ENCODE results near the gene ARHGAP42. TPM values are rescaled to one million over a fixed set of nuclear protein-coding genes. Genes with fewer than 3 reads are reported as not detected.
A peak's percentile ranks its signal among the peaks of the same experiment; 100 is the strongest.

Gene ARHGAP42
- total and polyA plus RNA-seq, 10 of the 15 experiments (the other 5 are each of a cell fraction or from before 2014, with no cell fraction given): 1.8 to 6.3 (median 3.2) TPM

- Histone ChIP-seq H3K4me3 (no peak overlapping the region), H3K9me3 (replicated peaks; ENCODE audit: control insufficient read depth, insufficient read depth, low read length) (no peaks in the 10 kb centered on the region), H3K79me2 (ENCODE audit: control insufficient read depth, insufficient read depth, low read length) (no peaks in the 10 kb centered on the region), H3K9ac (ENCODE audit: control insufficient read depth, insufficient read depth, low read length) (no peak overlapping the region), H3K4me2 (ENCODE audit: control insufficient read depth, insufficient read depth) (no peak overlapping the region), H3K36me3 (ENCODE audit: control insufficient read depth in 2 of 2, insufficient read depth in 2 of 2, low read length in 1 of 2) (no peaks in the 10 kb centered on the region), H4K20me1 (ENCODE audit: control insufficient read depth, insufficient read depth) (no peaks in the 10 kb centered on the region; the same call in 1 of the 2 replicates), H3K4me1 (ENCODE audit: control insufficient read depth, insufficient read depth, low read length) (no peaks in the 10 kb centered on the region), H3K27ac (ENCODE audit: control insufficient read depth, insufficient read depth) (no peak overlapping the region), H3K27me3 (replicated peaks in 1 of 2; ENCODE audit: control insufficient read depth in 2 of 2, insufficient read depth in 2 of 2, low read length in 1 of 2) (no peaks in the 10 kb centered on the region), H2AFZ (ENCODE audit: control insufficient read depth, low read depth, low read length) (no peak overlapping the region)
- RAD21 ChIA-PET (ENCODE audit: unreplicated experiment): no interaction called here
- in situ Hi-C loops (cut with MboI) (no loop called here), intact Hi-C loops (cut with micrococcal nuclease; ENCODE audit: unreplicated experiment) (no loop called here)
- POLR2A ChIA-PET: no interaction called here
- CTCF ChIA-PET: no interaction called here
- SMC1A ChIA-PET (ENCODE audit: uncharacterized antibody, unreplicated experiment): interaction anchor here (1.3 kb wide), 1 partner anchor 33 kb away, joined by 3 read pairs; no protein-coding TSS in a partner anchor
- WGBS (ENCODE audit: insufficient coverage, insufficient replicate concordance, low lambda C conversion rate, missing lambda C conversion rate): 38% methylated on average over 3 of the region's 3 CpGs
- DNase-seq (ENCODE audit: low read depth, low spot score): no peak
- no peak; the same call in 2 of the 3 replicates for ATAC-seq
- BruUV-seq (replicated peaks): no TSS peak
- no peak for FAIRE-seq
- TF ChIP-seq RUNX3 (IDR thresholded peaks at IDR 0.05; ENCODE audit: low read length): peak; percentile 13; the same call in 1 of the 2 replicates
- TF ChIP-seq, protein P1, sequence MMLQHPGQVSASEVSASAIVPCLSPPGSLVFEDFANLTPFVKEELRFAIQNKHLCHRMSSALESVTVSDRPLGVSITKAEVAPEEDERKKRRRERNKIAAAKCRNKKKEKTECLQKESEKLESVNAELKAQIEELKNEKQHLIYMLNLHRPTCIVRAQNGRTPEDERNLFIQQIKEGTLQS (IDR thresholded peaks at IDR 0.05; ENCODE audit: borderline replicate concordance, extremely low read depth, low read depth, low read length): no peak
These were observed 29.8 kb downstream of the ARHGAP42 start for GRCh38 chr11:100716838-100717237.

DNA sequence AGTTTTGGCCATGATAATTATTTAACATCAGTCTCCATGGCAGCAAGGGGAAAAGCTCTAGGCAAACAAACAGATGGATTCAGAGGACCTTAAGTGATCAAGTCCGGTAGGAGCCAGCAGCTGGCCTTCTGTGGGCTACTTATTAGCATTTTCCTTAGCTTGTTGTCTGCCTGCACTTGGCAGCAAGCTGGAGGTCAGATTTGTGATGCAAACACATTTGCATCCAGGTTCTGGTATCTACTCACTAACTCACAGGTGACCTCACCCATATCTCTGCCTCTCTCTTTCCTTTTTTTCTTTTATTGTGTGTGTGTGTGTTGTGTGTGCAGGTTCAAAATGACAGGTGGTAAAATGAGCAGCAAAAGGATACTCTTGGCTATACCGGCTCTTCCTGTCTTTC, 32.3 kb downstream of the ARHGAP42 start:
- Histone ChIP-seq H3K4me1 (ENCODE audit: control insufficient read depth, insufficient read depth, low read length) (no peaks in the 10 kb centered on the region), H3K79me2 (ENCODE audit: control insufficient read depth, insufficient read depth, low read length) (no peaks in the 10 kb centered on the region), H3K27ac (ENCODE audit: control insufficient read depth, insufficient read depth) (no peak overlapping the region), H2AFZ (ENCODE audit: control insufficient read depth, low read depth, low read length) (no peak overlapping the region), H3K9ac (ENCODE audit: control insufficient read depth, insufficient read depth, low read length) (no peak overlapping the region), H4K20me1 (ENCODE audit: control insufficient read depth, insufficient read depth) (no peaks in the 10 kb centered on the region; the same call in 1 of the 2 replicates), H3K4me2 (ENCODE audit: control insufficient read depth, insufficient read depth) (no peak overlapping the region), H3K27me3 (replicated peaks in 1 of 2; ENCODE audit: control insufficient read depth in 2 of 2, insufficient read depth in 2 of 2, low read length in 1 of 2) (no peaks in the 10 kb centered on the region), H3K9me3 (replicated peaks; ENCODE audit: control insufficient read depth, insufficient read depth, low read length) (no peaks in the 10 kb centered on the region), H3K36me3 (ENCODE audit: control insufficient read depth in 2 of 2, insufficient read depth in 2 of 2, low read length in 1 of 2) (no peaks in the 10 kb centered on the region), H3K4me3 (no peak overlapping the region)
- DNase-seq (ENCODE audit: low read depth, low spot score) (no peak), FAIRE-seq (no peak), ATAC-seq (peak; percentile 60)
- POLR2A ChIA-PET: interaction anchor here (0.5 kb wide), 1 partner anchor 15 kb away, joined by 5 read pairs; no protein-coding TSS in a partner anchor
- RAD21 ChIA-PET (ENCODE audit: unreplicated experiment): no interaction called here
- 52% methylated on average over 2 of the region's 2 CpGs for WGBS (ENCODE audit: insufficient coverage, insufficient replicate concordance, low lambda C conversion rate, missing lambda C conversion rate)
- intact Hi-C loops (cut with micrococcal nuclease; ENCODE audit: unreplicated experiment): no loop called here
- CTCF ChIA-PET: no interaction called here
- no TSS peak for BruUV-seq (replicated peaks)
- SMC1A ChIA-PET (ENCODE audit: uncharacterized antibody, unreplicated experiment): interaction anchor here (0.5 kb wide), 1 partner anchor 123 kb away, joined by 3 read pairs; no protein-coding TSS in a partner anchor
- in situ Hi-C loops (cut with MboI): no loop called here
- TF ChIP-seq SUPT20H (IDR thresholded peaks at IDR 0.05; ENCODE audit: borderline replicate concordance, control insufficient read depth, low read depth, low read length) (no peak), SMC3 (IDR thresholded peaks at IDR 0.05; ENCODE audit: borderline replicate concordance, low read length) (no peak), YY1 (IDR thresholded peaks at IDR 0.05; ENCODE audit: low read depth, low read length) (no peak), PML (IDR thresholded peaks at IDR 0.05; ENCODE audit: low read length) (no peak), POLR2AphosphoS2 (IDR thresholded peaks at IDR 0.05; ENCODE audit: low read depth, low read length) (no peak), RELA (IDR thresholded peaks at IDR 0.05; ENCODE audit: borderline replicate concordance, partially characterized antibody) (no peak), MLLT1 (IDR thresholded peaks at IDR 0.05) (no peak), RCOR1 (conservative IDR thresholded peaks at IDR 0.05; ENCODE audit: low read depth, low read length) (no peak)
- TF ChIP-seq, protein P2, sequence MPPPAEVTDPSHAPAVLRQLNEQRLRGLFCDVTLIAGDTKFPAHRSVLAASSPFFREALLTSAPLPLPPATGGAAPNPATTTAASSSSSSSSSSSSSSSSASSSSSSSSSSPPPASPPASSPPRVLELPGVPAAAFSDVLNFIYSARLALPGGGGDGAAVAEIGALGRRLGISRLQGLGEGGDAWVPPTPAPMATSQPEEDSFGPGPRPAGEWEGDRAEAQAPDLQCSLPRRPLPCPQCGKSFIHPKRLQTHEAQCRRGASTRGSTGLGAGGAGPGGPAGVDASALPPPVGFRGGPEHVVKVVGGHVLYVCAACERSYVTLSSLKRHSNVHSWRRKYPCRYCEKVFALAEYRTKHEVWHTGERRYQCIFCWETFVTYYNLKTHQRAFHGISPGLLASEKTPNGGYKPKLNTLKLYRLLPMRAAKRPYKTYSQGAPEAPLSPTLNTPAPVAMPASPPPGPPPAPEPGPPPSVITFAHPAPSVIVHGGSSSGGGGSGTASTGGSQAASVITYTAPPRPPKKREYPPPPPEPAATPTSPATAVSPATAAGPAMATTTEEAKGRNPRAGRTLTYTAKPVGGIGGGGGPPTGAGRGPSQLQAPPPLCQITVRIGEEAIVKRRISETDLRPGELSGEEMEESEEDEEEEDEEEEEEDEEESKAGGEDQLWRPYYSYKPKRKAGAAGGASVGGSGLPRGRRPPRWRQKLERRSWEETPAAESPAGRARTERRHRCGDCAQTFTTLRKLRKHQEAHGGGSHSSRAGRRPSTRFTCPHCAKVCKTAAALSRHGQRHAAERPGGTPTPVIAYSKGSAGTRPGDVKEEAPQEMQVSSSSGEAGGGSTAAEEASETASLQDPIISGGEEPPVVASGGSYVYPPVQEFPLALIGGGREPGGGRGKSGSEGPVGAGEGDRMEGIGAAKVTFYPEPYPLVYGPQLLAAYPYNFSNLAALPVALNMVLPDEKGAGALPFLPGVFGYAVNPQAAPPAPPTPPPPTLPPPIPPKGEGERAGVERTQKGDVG (CRISPR knock-in tag; IDR thresholded peaks at IDR 0.05): no peak

Measured in GM12878 (cell line).